ENCODE results near the gene MED26. TPM values are rescaled to one million over a fixed set of nuclear protein-coding genes. Genes with fewer than 3 reads are reported as not detected.

MED26 gene
- total RNA-seq, 2 donors from 2014 or later, result 10.8 to 11.8 TPM

- TF ChIP-seq, protein P1, sequence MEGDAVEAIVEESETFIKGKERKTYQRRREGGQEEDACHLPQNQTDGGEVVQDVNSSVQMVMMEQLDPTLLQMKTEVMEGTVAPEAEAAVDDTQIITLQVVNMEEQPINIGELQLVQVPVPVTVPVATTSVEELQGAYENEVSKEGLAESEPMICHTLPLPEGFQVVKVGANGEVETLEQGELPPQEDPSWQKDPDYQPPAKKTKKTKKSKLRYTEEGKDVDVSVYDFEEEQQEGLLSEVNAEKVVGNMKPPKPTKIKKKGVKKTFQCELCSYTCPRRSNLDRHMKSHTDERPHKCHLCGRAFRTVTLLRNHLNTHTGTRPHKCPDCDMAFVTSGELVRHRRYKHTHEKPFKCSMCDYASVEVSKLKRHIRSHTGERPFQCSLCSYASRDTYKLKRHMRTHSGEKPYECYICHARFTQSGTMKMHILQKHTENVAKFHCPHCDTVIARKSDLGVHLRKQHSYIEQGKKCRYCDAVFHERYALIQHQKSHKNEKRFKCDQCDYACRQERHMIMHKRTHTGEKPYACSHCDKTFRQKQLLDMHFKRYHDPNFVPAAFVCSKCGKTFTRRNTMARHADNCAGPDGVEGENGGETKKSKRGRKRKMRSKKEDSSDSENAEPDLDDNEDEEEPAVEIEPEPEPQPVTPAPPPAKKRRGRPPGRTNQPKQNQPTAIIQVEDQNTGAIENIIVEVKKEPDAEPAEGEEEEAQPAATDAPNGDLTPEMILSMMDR (conservative IDR thresholded peaks at IDR 0.05), result no peak
- no peaks in the 10 kb centered on the region for H3K27me3 ChIP-seq (ENCODE audit: control insufficient read depth, insufficient read depth, low read length, poor library complexity, severe bottlenecking)
- 84 to 85% methylated on average over 25 to 26 of the region's 26 CpGs for WGBS, 2 experiments (ENCODE audit: insufficient coverage in 1 of 2, insufficient read length in 1 of 2)
- Mint-ChIP-seq H3K27me3 (ENCODE audit: insufficient read depth) (no peaks in the 10 kb centered on the region), H3K9me3 (no peaks in the 10 kb centered on the region), H3K36me3 (ENCODE audit: low read depth) (no peaks in the 10 kb centered on the region), H3K27ac (peak overlapping the region; percentile 78), H3K4me3 (peak overlapping the region; percentile 15), H3K4me1 (peaks cover 51% of the 10 kb centered on the region)
- no peaks in the 10 kb centered on the region for H3K9me3 ChIP-seq (ENCODE audit: control insufficient read depth, low read length)
- peak overlapping the region; percentile 20 for H3K9ac ChIP-seq (ENCODE audit: extremely low read depth, low read length, poor library complexity, severe bottlenecking)
- peaks cover 27% of the 10 kb centered on the region for H3K4me1 ChIP-seq (ENCODE audit: control insufficient read depth, insufficient read depth, low read length)
- DNase-seq, result no peak
- H3K27ac ChIP-seq (ENCODE audit: low read depth, low read length), result no peak overlapping the region
- no peaks in the 10 kb centered on the region for H3K36me3 ChIP-seq (ENCODE audit: control insufficient read depth, insufficient read depth, low read length)
- H3K4me3 ChIP-seq (ENCODE audit: low read length), result no peak overlapping the region
Observed at GRCh38 chr19:16587833-16588823, 39.9 kb downstream of the MED26 start.

DNA sequence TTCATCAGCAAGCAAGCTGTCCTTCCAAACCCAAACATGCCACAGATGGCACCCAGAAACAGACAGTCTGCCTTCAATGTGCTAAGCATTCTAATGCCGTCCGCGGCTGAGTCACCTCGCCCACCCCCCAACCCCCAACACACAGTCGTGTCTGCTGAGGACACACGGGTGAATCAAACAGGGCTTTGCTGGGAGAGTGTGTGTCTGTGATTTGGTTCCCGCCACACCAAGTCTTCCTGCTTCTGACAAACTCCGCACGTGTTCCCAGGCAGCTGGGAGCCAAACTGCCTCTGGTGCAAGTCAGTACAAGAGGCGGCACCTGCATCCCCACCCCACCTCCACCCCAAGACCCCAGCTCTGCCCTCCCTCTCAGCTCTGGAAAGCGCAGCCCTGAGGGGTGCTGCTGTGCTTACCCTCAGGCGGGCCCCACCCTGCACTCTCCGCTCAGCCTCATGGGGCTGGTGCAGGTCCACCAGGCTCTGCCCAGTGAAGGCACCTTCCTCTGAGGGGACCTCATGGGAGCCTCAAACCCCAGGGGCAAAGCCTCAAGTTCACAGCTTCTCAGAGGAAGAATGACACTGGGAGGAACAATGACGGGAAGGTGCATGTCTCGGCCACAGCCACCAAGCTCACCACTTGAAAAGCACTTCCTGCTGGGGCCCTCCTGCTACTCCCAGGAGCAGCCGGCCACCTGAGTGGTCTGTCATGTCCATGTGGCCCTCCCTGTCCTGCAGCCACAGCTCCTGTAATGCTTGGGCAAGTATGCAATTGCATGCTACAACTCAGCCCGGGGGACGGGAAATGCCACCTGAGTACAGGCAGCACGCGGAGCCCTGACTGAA lies 40.8 kb downstream of the MED26 start:
- H3K4me3 ChIP-seq (ENCODE audit: low read length), result no peak overlapping the region
- H3K27ac ChIP-seq (ENCODE audit: low read depth, low read length), result peak overlapping the region; percentile 73
- peak overlapping the region; percentile 52 for H3K27ac Mint-ChIP-seq
- WGBS, 2 experiments (ENCODE audit: insufficient coverage in 1 of 2, insufficient read length in 1 of 2), result 74 to 76% methylated on average over 7 to 20 of the region's 20 CpGs
- peak; percentile 63 for DNase-seq
- no peak overlapping the region for H3K9ac ChIP-seq (ENCODE audit: extremely low read depth, low read length, poor library complexity, severe bottlenecking)
- H3K36me3 ChIP-seq (ENCODE audit: control insufficient read depth, insufficient read depth, low read length), result no peaks in the 10 kb centered on the region
- H3K4me3 Mint-ChIP-seq, result no peak overlapping the region
- H3K27me3 Mint-ChIP-seq (ENCODE audit: insufficient read depth), result no peaks in the 10 kb centered on the region
- H3K9me3 ChIP-seq (ENCODE audit: control insufficient read depth, low read length), result no peaks in the 10 kb centered on the region
- TF ChIP-seq, protein P1 (conservative IDR thresholded peaks at IDR 0.05), result no peak
- H3K9me3 Mint-ChIP-seq, result no peaks in the 10 kb centered on the region
- H3K36me3 Mint-ChIP-seq (ENCODE audit: low read depth), result no peaks in the 10 kb centered on the region
- H3K4me1 ChIP-seq (ENCODE audit: control insufficient read depth, insufficient read depth, low read length), result peaks cover 27% of the 10 kb centered on the region
- H3K4me1 Mint-ChIP-seq, result peaks cover 50% of the 10 kb centered on the region
- H3K27me3 ChIP-seq (ENCODE audit: control insufficient read depth, insufficient read depth, low read length, poor library complexity, severe bottlenecking), result no peaks in the 10 kb centered on the region

GRCh38 chr19:16586477-16586871 lies 41.5 kb downstream of the MED26 start:
- TF ChIP-seq, protein P1 (conservative IDR thresholded peaks at IDR 0.05), result no peak
- Mint-ChIP-seq H3K4me3 (no peak overlapping the region), H3K4me1 (peaks cover 50% of the 10 kb centered on the region), H3K27me3 (ENCODE audit: insufficient read depth) (no peaks in the 10 kb centered on the region), H3K27ac (peak overlapping the region; percentile 21), H3K9me3 (no peaks in the 10 kb centered on the region), H3K36me3 (ENCODE audit: low read depth) (no peaks in the 10 kb centered on the region)
- H3K27me3 ChIP-seq (ENCODE audit: control insufficient read depth, insufficient read depth, low read length, poor library complexity, severe bottlenecking), result no peaks in the 10 kb centered on the region
- peaks cover 27% of the 10 kb centered on the region for H3K4me1 ChIP-seq (ENCODE audit: control insufficient read depth, insufficient read depth, low read length)
- H3K9ac ChIP-seq (ENCODE audit: extremely low read depth, low read length, poor library complexity, severe bottlenecking), result no peak overlapping the region
- WGBS, 2 experiments (ENCODE audit: insufficient coverage in 1 of 2, insufficient read length in 1 of 2), result 96% methylated on average over 4 to 9 of the region's 9 CpGs
- H3K4me3 ChIP-seq (ENCODE audit: low read length), result no peak overlapping the region
- H3K36me3 ChIP-seq (ENCODE audit: control insufficient read depth, insufficient read depth, low read length), result no peaks in the 10 kb centered on the region
- peak overlapping the region; percentile 73 for H3K27ac ChIP-seq (ENCODE audit: low read depth, low read length)
- H3K9me3 ChIP-seq (ENCODE audit: control insufficient read depth, low read length), result no peaks in the 10 kb centered on the region
- no peak for DNase-seq

All from endodermal cell (in vitro differentiated cells).